GM21390 (cell line): ENCODE results near the gene FBN2.

Source experiments
- ATAC-seq: cut with Tn5 transposase; IDR thresholded peaks from one replicate; pipeline ENCODE4 v1.9.1; 2021; ENCODE audit not compliant: unreplicated experiment

Gene FBN2

DNA sequence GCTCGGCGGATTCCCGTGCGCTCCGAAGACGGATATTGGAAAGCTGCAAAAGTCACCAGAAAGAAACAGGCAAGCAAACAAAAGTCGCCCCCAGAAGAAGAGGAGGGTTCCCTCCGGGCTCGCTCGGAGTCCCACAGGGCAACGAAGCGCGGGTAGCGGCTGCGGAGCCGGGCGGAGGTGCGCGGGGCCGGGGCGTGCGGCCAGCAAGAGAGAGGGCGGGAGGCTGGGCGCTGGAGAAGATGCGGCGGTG lies at the start of gene FBN2:
Gene FBN2 (minus strand): TSS at position 246 of the 250 bp plus-strand sequence. CDS start 642 bp downstream, outside the sequence.
- no peak for ATAC-seq

DNA sequence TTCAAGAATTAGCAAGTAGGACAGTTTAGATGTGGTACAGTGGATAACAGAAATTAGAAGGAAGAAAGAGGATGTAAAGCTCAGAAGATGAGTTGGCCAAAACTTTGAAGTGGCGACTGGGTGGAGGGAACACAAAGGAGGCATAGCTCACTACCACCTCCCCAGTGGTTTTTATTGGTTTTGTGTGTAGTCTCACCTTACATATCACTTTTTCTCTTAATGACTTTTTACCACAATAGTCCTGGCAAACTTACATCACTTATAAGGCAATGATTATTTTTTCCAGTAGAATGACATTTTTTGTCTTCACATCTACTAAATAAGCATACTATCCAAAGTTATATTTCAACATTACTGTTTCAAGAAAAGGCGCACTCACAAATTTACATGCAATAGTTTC lies 49.2 kb upstream of the FBN2 start:
- no peak for ATAC-seq

DNA sequence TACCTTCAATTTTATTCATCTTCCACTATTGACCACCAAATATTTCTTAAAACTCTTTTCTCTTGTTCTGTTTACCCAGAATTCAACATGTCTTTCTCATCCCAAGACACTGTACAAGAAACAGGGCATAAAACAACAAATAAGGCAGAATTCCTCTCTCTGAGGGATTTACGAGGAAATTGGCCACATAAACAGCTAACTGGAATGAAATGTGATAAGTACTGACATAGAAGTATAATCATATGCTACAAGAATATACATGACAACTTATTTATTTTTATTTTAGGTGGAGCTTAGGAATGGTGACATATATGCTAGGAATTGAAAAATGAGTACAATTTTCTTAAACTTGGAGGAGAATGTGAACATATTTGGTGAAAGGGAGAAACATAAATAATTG lies 48.8 kb upstream of the FBN2 start:
- ATAC-seq = no peak

DNA sequence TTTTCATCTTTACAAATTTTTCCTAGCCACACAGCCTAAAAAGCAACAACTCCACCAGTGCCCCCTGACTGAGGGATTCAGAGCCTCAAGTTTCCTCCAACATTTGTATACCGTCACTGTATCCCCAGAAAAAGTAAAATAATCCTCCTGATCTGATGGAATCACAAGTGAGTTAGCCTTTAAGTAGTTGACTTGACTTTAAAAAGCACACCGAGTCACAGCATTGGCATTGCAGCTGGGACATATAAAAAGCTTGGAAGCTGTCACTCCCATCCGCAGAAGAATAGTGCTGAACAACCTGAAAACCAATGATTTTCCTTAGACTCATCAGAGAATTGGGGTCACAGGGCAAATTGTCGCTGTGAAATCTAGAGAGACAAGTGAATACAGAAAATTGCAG lies 41.6 kb upstream of the FBN2 start:
- ATAC-seq = no peak

DNA sequence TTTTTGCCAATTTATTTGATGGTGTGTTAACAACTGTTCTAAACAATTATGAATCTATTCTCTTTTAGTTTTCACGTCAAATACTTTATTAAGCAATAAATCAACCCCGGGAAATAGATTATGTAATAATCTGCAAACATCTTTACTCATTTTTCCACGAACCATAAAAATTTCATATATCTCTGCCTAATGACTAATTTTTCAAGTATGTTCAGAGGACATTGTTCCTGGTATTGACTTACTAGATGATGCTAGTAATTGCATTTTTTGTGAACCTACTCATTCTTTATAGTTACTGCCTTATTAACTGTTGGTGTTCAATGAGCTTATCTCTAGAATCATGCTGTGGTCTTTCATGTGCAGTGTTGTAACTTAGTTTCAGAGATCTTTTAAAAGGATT lies 41.0 kb upstream of the FBN2 start:
- ATAC-seq = no peak

DNA sequence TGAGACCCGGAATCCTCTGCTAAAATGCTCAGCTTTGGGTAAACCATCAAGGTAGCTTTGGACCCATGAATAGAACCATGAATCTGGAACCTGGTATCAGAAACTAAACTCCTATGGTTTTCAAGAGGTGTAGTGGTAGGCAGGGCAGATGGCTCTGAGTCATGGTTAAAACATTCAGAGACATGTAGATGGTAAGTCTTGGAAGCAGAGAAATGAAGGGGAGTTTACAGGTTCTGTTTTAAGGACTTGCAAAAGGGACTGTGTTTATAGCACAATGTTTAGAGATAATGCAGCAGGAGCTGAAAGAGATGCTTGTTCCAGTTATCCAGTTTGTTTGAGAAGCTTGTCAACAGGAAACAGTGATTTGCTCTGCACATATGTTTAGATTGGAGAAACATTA lies 36.0 kb upstream of the FBN2 start:
- no peak for ATAC-seq

DNA sequence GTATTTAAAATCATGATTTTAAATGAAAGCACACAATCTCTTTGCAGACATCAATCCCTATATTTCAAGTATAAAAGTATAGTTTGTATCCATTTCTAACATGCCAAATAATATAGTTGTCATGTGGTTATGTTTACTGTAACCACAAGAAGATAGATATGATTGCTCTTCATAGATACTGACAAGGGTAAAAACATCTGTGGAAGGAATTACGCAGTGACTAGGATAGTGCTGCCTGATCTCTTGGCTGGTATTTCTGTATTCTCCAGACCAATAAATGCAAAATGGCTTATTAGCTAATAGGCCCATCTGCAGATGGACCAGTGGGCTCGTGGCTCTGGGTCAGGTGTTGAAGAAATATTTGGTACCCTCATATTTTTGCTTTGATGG lies 34.9 kb upstream of the FBN2 start:
- ATAC-seq = no peak

DNA sequence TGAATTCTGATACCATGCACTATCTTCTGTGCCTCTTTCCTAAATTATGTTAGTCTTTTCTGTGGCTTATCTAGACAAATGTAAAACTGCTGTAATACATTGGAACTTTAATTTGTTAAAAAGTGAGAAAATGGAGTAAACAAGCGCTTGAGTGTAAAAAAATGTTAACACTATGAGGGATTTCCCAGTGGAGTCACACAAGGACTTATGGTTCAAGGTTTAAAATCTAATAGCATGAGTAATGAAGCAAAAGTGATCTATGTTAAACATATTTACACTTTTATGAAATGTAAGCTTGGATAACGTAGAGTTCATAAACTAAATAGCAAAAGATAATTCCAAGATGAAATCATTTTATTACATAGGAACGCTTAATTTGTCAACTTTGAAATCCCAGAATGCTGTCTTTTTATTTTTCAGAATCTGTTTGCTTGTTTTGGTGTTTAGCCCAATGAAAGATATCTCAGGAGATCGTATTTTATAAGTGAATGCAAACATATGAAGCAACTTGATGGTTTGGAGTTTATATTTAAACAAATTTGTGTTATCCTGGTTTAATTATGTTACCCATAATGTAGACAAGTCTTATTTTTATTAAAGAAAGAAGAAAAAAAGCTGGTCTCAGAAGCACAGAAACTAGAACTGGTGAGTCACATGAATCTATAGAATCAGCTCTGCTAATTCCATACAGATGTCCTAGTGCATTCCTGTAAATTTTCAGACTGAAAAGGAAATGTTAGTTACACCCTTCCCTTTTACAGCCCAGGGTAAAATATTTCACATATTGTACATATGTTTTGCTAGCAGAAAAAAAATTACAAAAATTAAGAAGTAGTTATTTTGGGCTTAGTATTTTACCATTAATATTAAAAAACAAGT lies 34.2 kb upstream of the FBN2 start:
- no peak for ATAC-seq

DNA sequence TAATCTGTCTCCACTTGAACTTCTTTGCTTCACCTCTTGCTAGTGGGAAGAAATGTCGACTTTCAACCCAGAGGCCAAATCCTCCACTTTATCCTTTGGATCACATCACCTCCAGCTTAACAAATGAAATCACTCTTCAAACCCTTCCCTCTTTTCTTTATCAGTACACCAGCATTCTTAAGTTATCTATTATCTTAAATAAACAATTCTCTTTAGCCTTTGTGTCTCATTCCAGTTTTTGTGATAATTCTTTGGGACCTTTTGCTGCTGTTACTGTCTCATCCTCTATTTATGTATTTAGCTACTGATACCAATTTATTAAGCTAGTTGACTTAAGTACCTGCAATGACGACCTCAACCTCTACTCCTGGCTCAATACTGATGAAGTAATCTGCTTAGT lies 28.1 kb upstream of the FBN2 start:
- ATAC-seq = no peak

DNA sequence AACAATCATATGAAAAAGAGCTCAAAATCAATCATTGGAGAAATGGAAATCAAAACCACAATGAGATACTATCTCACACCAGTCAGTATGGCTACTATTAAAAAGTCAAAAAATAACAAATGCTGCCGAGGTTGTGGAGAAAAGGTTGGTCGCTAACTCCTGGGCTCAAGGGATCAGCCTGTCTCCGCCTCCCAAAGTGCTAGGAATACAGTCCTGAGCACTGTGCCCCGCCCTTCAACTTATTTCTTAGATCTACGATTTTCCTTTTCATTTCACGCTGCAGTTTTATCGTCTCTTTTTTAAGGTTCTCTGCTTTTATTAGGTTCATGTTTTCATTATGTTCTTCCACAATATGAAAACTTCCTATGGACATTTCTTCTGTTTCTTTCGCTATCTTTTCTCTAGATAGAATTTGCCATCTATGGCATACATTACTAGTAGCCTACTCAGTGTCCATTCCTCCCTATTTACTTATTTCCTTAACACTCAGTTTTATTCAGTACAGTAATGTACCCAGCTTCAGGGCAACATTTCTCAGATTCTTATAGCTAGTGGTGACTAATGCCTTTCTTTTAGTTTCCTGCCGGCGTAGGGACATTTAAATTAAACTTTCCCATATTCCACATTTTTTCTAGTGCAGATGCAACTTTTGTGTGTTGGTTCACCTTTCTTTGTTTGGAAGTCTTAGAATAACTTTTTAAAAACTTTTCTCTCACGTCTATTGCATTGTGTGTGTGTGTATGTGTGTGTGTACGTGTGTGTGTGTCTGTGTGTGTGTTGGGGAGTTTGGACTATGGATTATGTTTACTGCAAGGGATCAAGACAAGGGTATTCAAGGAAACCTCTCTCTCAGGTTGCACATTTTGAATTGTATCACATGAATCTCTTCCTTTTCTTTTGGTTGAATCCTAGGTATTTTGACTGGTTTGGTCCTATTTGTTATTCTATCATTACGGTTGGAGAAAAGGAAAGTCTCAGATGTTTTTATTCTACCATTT lies 21.6 kb upstream of the FBN2 start:
- no peak for ATAC-seq

DNA sequence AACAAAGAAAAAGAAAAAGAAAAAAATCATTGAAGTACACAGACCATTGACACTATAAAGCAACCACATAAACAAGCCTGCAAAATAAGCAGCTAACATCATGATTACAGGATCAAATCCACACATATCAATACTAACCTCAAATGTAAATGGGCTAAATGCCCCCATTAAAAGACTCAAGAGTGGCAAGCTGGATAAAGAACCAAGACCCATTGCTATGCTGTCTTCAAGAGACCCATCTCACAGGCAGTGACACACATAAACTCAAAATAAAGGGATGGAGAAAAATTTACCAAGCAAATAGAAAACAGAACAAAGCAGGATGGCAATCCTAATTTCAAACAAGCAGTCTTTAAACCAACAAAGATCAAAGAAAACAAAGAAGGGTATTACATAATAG lies 15.7 kb upstream of the FBN2 start:
- no peak for ATAC-seq

DNA sequence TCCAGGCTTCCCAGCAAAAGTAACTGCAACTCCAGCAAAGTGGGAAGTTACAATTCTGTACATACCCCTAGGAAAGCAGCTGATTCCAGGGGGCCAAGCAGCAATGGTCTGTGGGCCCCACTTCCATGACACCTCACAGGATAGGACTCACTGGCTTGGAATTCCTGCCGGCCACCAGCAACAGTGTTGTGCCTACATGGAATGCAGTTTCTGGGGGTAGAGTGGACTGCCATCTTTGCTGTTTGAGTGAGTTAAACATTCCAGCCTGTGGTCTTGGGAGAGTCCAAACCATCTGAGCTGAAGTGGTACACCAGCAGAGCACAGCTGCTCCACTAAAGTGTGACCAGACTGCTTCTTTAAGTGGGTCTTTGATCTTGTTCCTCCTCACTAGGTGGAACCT lies 13.4 kb upstream of the FBN2 start:
- ATAC-seq = no peak

DNA sequence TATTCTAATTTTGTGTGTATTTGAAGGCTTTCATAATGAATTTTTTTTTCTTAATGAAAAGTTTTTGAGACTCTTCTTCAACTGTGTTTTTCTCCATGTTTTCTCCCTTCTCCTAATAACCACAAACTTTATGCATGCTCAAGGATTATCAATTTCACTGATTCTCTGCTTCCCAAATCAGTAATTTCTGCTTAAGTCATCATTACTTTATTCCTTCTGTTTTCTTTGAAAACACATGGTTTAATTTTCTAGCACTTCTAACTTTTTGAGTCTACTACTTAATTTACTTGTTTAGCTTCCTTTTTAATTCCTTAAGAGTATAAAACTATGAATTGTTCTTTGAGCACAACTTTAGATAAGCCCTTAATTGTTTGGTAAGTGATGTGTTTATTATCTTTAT lies 11.5 kb upstream of the FBN2 start:
- no peak for ATAC-seq

DNA sequence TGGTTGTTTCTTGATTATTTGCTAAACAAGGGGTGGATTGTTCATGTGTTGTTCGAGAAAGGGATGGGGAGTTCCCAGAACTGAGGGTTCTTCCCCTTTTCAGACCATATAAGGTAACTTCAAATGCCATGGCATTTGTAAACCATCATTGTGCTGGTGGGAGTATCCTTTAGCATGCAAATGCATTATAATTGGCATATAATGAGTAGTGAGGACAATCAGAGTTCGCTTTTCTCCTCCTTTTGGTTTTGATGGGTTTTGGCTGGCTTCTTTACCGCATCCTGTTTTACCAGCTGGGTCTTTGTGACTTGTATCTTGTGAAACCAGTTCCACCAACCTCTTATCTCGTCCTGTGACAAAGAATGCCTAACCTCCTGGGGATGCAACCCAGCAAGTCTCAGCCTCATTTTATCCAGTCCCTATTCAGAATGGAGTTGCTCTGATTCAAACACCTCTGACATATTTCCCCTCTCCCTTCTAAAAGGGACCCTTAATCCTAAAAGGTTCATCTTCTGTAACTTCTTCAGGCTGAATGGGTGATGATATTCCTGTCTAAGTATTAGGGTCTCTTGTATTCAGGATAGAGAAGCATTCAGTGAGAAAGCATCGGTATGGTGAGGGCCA lies 8.7 kb upstream of the FBN2 start:
- no peak for ATAC-seq

DNA sequence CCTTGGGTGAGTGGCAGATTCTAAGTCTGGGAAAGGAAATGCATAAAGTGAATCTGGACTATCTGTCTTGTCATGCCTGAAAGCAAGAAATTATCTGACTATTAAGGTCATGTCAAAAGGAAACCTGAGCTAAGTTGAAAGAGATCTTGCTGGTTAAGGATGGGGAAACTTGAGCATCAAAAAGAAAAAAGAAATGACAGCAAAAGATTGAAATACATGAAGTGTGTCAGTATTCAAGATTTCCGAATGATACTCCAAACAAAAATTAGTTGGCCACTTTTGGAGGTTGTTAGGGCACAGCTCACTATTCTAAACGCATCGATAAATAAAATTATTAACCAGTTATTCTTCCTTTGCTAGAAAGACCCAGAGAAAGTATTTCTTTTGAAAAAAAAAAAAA lies 3.3 kb upstream of the FBN2 start:
- no peak for ATAC-seq

DNA sequence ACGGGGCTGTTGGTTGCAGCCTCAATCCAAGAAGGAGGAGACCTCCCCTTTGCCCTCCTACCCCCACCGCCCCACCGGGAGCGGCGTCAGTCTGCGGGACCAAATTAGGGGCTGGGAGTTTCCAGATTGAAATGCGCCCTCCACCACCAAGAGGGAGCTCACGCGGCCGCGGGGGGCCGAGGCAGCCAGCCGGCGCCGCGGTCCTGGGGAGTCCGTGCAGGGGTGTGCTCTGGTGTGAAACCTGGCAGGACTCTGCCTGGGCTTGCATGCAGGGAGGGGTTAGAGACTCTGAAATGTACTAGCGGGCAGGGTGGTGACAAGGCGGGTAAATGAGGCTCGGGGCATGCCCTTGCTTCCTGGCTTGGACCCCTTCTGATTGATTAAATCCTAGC lies 989 bp upstream of the FBN2 start:
- no peak for ATAC-seq

DNA sequence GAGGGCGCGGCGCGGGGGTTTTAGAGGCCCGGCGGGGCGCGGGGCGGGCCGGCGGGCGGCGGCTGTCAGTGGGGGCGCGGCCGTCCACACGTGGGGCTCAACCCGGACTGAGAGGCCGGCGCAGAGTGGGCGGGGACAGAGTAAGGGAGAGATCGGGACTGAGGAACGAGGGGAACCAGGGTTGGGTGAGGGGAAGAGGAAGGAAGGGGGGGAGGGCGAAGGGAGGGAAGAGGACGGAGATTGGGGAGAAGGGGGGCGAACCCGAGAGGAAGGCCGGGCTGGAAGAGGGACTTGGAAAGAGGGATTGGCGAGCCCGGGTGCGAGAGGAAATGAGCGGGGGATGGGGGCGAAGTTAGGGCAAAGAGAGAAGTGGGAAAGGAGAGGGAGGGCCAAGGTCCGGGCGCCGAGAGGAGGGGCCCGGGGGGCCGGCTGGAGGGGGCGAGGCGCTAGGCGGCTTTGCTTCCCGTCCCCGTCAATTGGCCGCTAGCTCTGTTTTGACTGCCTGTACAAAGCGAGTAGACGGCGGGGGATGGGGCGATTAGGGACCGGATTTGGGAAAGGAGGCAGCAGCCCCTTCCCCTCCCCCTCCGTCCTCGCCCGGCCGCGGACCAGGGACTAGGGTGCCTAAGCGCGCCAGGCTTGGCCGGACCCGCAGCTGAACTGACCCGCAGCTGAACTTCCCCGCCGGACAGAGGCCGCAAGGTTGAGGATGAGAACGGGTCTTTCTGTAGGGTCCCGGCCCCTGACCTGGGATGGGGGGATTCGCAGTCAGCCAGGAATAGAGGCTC lies 399 bp upstream of the FBN2 start:
- ATAC-seq = no peak

DNA sequence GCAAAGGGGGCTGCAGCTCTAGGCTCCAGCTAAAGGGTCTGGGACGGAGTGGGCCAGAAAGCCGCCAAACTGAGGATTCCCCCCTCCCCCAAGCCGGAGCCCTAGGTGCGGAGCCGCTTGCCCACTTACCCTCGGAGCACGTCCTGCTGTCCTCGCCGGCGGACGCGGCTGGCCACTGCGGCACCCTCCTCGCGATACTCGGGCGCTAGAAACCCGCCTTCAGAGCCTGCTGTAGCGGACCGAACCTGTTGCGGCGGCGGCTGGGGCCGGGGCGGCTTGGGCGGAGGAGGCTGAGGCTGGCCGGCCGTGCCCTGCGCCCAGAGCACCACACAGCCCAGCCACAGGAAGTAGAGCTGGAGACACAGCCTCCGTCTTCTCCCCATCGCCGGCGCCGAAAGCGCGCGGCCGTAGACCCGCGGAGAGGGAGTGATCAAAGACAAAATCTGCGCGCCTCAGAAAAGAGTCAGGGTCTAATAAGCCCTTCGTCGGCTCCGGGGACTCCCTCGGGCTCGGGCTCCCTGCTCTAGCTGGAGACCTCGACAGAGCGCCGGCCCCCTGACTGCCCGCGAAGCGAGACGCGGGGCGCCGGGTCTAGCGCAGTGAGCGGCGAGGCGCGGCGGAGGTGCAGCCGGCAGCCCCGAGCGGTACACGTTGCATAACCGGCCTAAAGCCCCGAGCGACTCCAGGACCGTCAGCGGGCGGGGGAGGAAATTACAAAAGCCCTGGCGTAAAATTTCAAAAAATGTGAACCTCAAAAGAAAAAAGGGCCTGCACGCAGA lies 635 bp downstream of the FBN2 start:
- no peak for ATAC-seq

DNA sequence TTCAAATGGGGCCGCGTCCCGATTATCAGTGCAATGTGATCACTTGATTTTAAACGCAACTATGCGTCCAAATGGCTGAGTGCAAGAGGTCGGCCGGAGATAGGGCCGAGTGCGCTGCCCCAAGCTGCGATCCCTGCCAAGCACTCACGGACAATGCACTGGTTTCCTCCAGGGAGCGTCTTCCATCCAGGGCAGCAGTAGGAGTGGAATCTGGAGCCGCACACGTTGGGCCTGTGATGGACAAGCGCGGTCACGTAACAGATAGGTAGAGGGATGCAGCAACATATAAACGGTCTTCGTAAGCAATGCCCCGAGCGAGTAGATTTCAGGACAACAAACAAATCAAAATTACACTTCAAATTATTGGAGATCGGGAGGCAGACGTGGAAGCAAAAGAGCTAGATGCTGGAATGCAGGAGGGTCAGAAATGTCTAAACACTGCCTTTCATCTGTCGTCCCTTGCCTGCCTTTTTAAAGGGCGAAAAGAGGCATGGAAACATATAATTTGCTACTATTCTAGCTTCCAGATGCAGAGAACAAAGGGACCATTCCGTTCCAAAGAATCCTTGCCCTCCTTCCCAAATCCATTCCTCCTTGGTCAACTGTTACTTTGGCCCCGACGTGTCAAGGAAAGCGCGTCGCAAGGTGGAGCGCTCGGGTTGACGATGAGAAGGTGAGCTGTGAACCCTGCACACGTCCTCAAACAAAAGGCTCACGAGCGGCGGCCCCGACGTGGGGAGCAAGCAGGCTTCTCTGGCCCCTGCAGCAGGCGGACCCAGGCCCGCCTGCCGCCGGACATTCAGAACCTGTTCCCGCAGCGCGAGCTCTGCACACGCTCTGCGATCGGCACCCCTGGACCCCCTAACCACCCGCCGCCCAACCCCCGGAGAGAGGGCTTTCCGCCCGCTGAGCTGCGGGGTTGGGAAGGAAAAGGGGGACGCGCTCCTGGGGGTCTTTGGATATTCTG lies 1.5 kb downstream of the FBN2 start:
- ATAC-seq = no peak
